DND-41 (cell line): ENCODE data around the gene AKNA.

Experiments used
- ATAC-seq: fragments of 200-7000 bp; cut with Tn5 transposase; 3 replicates; pipeline ENCODE4 v1.9.1; 2021; ENCODE audit warnings: low read depth; ENCODE audit not compliant: insufficient read depth
- DNase-seq: peaks from one replicate; pipeline ENCODE4 v3.0.0-alpha.2; 2020
- H2AFZ ChIP-seq: 2 replicates; pipeline ENCODE4 v1.6.0; 2012; ENCODE audit warnings: low read depth, low read length
- H3K27ac ChIP-seq: 2 replicates; pipeline ENCODE4 v1.5.1; 2012; ENCODE audit warnings: low read length, inconsistent platforms
- H3K27me3 ChIP-seq: fragments of 200-600 bp; sonication (generic); 2 replicates; pipeline ENCODE4 v1.6.0; 2012; ENCODE audit warnings: low read length, mild to moderate bottlenecking, inconsistent platforms; ENCODE audit not compliant: insufficient read depth, poor library complexity
- H3K36me3 ChIP-seq: 2 replicates; pipeline ENCODE4 v1.5.1; 2012; ENCODE audit warnings: low read length, inconsistent platforms; ENCODE audit not compliant: insufficient read depth
- H3K4me1 ChIP-seq: 2 replicates; pipeline ENCODE4 v1.5.1; 2012; ENCODE audit warnings: mild to moderate bottlenecking, low read length; ENCODE audit not compliant: insufficient read depth
- H3K4me2 ChIP-seq: 2 replicates; pipeline ENCODE4 v1.6.0; 2012; ENCODE audit warnings: mild to moderate bottlenecking, moderate library complexity, low read length, inconsistent platforms; ENCODE audit not compliant: insufficient read depth
- H3K4me3 ChIP-seq, 2 experiments: fragments of 200-600 bp in 1 of 2; shearing (Covaris generic) in 1 of 2; 2 replicates each; pipeline ENCODE4 v1.5.1; 2012 to 2016; ENCODE audit warnings: inconsistent platforms in 2 of 2, low read length in 2 of 2, mild to moderate bottlenecking in 2 of 2, low read depth in 1 of 2, moderate library complexity in 1 of 2
- H3K79me2 ChIP-seq: 2 replicates; pipeline ENCODE4 v1.6.0; 2012; ENCODE audit warnings: low read length, inconsistent platforms; ENCODE audit not compliant: insufficient read depth
- H3K9ac ChIP-seq: 2 replicates; pipeline ENCODE4 v1.6.0; 2012; ENCODE audit warnings: low read depth, mild to moderate bottlenecking, inconsistent platforms, low read length, moderate library complexity
- H3K9me3 ChIP-seq: 2 replicates; pipeline ENCODE4 v1.5.1; 2012; ENCODE audit warnings: low read length, moderate library complexity, mild to moderate bottlenecking, inconsistent platforms; ENCODE audit not compliant: insufficient read depth, severe bottlenecking
- H4K20me1 ChIP-seq: 2 replicates; pipeline ENCODE4 v1.6.0; 2012; ENCODE audit warnings: low read length; ENCODE audit not compliant: insufficient read depth
- CTCF ChIP-seq: IDR thresholded peaks from 2 replicates; pipeline ENCODE4 v1.5.1; 2012; ENCODE audit warnings: borderline replicate concordance, low read length, moderate library complexity, mild to moderate bottlenecking; ENCODE audit not compliant: poor library complexity, severe bottlenecking; ENCODE audit errors: extremely low read depth
- EZH2 ChIP-seq: IDR thresholded peaks from 3 replicates; pipeline ENCODE4 v1.6.1; 2012; ENCODE audit warnings: borderline replicate concordance, low read depth, mild to moderate bottlenecking, moderate library complexity, low read length, inconsistent platforms; ENCODE audit not compliant: severe bottlenecking

Gene AKNA

GRCh38 chr9:114338187-114338586 lies 49.6 kb downstream of the AKNA start:
- no peaks in the 10 kb centered on the region for H3K27me3 ChIP-seq
- no peaks in the 10 kb centered on the region for H3K9me3 ChIP-seq
- DNase-seq = no peak
- no peak overlapping the region for H2AFZ ChIP-seq
- H3K9ac ChIP-seq = no peak overlapping the region
- no peak overlapping the region for H3K4me2 ChIP-seq
- H3K4me1 ChIP-seq = no peaks in the 10 kb centered on the region
- no peak overlapping the region for H3K4me3 ChIP-seq
- peaks cover 84% of the 10 kb centered on the region for H3K36me3 ChIP-seq
- no peaks in the 10 kb centered on the region for H3K79me2 ChIP-seq
- no peaks in the 10 kb centered on the region for H4K20me1 ChIP-seq
- TF ChIP-seq EZH2 (no peak), CTCF (no peak)
- no peak for ATAC-seq
- no peak overlapping the region for H3K27ac ChIP-seq

GRCh38 chr9:114336699-114337395 lies 50.9 kb downstream of the AKNA start:
- Histone ChIP-seq H2AFZ (no peak overlapping the region), H3K4me3 (no peak overlapping the region), H3K4me1 (no peaks in the 10 kb centered on the region), H3K27me3 (no peaks in the 10 kb centered on the region), H3K79me2 (no peaks in the 10 kb centered on the region), H3K27ac (no peak overlapping the region), H3K4me2 (no peak overlapping the region), H3K9me3 (no peaks in the 10 kb centered on the region), H3K9ac (no peak overlapping the region), H4K20me1 (no peaks in the 10 kb centered on the region), H3K36me3 (peaks cover 71% of the 10 kb centered on the region)
- no peak for DNase-seq
- no peak for ATAC-seq
- TF ChIP-seq CTCF (no peak), EZH2 (no peak)

GRCh38 chr9:114336157-114336556 lies 51.6 kb downstream of the AKNA start:
- no peaks in the 10 kb centered on the region for H3K27me3 ChIP-seq
- H3K9me3 ChIP-seq = no peaks in the 10 kb centered on the region
- peaks cover 64% of the 10 kb centered on the region for H3K36me3 ChIP-seq
- H3K9ac ChIP-seq = no peak overlapping the region
- no peak overlapping the region for H2AFZ ChIP-seq
- H3K4me1 ChIP-seq = no peaks in the 10 kb centered on the region
- no peak overlapping the region for H3K4me2 ChIP-seq
- no peak for DNase-seq
- no peak for ATAC-seq
- no peak overlapping the region for H3K4me3 ChIP-seq
- H3K27ac ChIP-seq = no peak overlapping the region
- H3K79me2 ChIP-seq = no peaks in the 10 kb centered on the region
- TF ChIP-seq EZH2 (no peak), CTCF (no peak)
- no peaks in the 10 kb centered on the region for H4K20me1 ChIP-seq
